ENCODE data around the gene NOTCH2.

DNA sequence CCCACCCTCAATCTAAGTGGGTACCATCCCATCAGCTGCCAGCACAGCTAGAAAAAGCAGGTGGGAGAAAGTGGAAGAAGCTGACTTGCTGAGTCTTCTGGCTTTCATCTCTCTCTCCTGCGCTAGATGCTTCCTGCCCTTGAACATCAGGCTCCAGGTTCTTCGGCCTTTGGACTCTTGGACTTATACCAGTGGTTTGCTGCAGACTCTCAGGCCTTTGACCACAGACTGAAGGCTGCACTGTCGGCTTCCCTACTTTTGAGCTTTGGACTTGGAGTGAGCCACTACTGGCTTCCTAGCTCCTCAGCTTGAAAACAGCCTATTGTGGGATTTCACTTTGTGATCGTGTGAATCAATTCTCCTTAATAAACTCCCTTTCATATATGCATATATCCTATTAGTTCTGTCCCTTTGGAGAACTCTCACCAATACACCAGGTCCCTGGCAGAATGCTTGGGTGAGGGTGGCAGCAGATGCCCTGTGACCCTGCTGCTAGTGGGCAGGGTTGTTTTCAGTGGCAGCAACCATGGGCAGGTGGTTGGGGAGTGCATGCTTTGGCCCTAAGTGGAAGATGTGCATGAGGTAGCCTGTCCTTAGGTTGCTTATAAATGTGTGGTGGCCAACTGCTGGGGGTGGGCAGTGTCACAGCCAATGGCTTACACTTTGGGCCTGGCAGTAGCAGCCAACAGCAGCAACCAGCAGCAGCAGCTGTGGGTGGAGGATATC, 162.4 kb downstream of the NOTCH2 start:
- TF ChIP-seq ZNF843 (tag by site-specific recombination; IDR thresholded peaks at IDR 0.05) (no peak), SETDB1 (IDR thresholded peaks at IDR 0.05; ENCODE audit: insufficient read length, low read length) (no peak)
- TF ChIP-seq, protein P1, sequence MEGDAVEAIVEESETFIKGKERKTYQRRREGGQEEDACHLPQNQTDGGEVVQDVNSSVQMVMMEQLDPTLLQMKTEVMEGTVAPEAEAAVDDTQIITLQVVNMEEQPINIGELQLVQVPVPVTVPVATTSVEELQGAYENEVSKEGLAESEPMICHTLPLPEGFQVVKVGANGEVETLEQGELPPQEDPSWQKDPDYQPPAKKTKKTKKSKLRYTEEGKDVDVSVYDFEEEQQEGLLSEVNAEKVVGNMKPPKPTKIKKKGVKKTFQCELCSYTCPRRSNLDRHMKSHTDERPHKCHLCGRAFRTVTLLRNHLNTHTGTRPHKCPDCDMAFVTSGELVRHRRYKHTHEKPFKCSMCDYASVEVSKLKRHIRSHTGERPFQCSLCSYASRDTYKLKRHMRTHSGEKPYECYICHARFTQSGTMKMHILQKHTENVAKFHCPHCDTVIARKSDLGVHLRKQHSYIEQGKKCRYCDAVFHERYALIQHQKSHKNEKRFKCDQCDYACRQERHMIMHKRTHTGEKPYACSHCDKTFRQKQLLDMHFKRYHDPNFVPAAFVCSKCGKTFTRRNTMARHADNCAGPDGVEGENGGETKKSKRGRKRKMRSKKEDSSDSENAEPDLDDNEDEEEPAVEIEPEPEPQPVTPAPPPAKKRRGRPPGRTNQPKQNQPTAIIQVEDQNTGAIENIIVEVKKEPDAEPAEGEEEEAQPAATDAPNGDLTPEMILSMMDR (tag by site-specific recombination; IDR thresholded peaks at IDR 0.05), result no peak
- TF ChIP-seq, protein P2, sequence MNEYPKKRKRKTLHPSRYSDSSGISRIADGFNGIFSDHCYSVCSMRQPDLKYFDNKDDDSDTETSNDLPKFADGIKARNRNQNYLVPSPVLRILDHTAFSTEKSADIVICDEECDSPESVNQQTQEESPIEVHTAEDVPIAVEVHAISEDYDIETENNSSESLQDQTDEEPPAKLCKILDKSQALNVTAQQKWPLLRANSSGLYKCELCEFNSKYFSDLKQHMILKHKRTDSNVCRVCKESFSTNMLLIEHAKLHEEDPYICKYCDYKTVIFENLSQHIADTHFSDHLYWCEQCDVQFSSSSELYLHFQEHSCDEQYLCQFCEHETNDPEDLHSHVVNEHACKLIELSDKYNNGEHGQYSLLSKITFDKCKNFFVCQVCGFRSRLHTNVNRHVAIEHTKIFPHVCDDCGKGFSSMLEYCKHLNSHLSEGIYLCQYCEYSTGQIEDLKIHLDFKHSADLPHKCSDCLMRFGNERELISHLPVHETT (tag by site-specific recombination; IDR thresholded peaks at IDR 0.05), result no peak
- TF ChIP-seq, protein P3, sequence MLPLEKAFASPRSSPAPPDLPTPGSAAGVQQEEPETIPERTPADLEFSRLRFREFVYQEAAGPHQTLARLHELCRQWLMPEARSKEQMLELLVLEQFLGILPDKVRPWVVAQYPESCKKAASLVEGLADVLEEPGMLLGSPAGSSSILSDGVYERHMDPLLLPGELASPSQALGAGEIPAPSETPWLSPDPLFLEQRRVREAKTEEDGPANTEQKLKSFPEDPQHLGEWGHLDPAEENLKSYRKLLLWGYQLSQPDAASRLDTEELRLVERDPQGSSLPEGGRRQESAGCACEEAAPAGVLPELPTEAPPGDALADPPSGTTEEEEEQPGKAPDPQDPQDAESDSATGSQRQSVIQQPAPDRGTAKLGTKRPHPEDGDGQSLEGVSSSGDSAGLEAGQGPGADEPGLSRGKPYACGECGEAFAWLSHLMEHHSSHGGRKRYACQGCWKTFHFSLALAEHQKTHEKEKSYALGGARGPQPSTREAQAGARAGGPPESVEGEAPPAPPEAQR (tag by site-specific recombination; IDR thresholded peaks at IDR 0.05), result no peak
